Measurements from ENCODE around the gene MARCKS.

Gene MARCKS

DNA sequence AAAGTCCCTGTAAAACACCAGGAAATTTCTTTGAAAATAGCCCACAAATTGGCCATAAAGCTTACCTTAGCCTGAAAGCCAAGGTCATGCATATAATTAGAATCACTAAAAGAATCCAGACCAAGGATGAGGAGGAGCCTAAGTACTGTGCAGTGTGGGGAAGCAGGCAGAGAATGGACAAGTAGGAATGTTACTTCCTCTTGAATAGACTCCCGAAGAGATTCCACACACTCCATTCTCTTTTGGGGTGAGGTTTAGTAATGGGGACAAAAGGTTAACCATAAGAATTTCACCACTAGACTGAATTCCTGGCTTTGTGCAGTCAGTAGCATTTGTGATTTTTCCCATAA is 27.5 kb upstream of the MARCKS start:
- TF ChIP-seq ZNF623 (tag by site-specific recombination; IDR thresholded peaks at IDR 0.05) (no peak), ZNF426 (tag by site-specific recombination; IDR thresholded peaks at IDR 0.05) (no peak), ZNF404 (tag by site-specific recombination; IDR thresholded peaks at IDR 0.05) (no peak), ZNF707 (tag by site-specific recombination; IDR thresholded peaks at IDR 0.05) (no peak)
- TF ChIP-seq, protein P1, sequence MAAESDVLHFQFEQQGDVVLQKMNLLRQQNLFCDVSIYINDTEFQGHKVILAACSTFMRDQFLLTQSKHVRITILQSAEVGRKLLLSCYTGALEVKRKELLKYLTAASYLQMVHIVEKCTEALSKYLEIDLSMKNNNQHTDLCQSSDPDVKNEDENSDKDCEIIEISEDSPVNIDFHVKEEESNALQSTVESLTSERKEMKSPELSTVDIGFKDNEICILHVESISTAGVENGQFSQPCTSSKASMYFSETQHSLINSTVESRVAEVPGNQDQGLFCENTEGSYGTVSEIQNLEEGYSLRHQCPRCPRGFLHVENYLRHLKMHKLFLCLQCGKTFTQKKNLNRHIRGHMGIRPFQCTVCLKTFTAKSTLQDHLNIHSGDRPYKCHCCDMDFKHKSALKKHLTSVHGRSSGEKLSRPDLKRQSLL (tag by site-specific recombination; IDR thresholded peaks at IDR 0.05): no peak
- H3K4me3 ChIP-seq (ENCODE audit: low read depth, low read length): no peak overlapping the region
- ChIA-PET POLR2A (no interaction called here), CTCF (interaction anchor here (0.7 kb wide), 1 partner anchor 111 kb away, joined by 3 read pairs; no protein-coding TSS in a partner anchor)
- no peaks in the 10 kb centered on the region for H3K9me3 ChIP-seq (ENCODE audit: control insufficient read depth, insufficient read depth, low read depth, low read length)
- no peaks in the 10 kb centered on the region for H3K36me3 ChIP-seq (ENCODE audit: control insufficient read depth in 2 of 2, insufficient read depth in 1 of 2, low read length in 2 of 2)
- no peak overlapping the region for H3K27ac ChIP-seq (ENCODE audit: extremely low read depth, low read depth, low read length)
- H3K4me1 ChIP-seq (ENCODE audit: control insufficient read depth, insufficient read depth, low read length): no peaks in the 10 kb centered on the region

- no peaks in the 10 kb centered on the region for H3K4me1 ChIP-seq (ENCODE audit: control insufficient read depth, insufficient read depth, low read length)
- no peaks in the 10 kb centered on the region for H3K36me3 ChIP-seq (ENCODE audit: control insufficient read depth in 2 of 2, insufficient read depth in 1 of 2, low read length in 2 of 2)
- no peak overlapping the region for H3K4me3 ChIP-seq (ENCODE audit: low read depth, low read length)
- TF ChIP-seq ZNF529 (tag by site-specific recombination; IDR thresholded peaks at IDR 0.05; ENCODE audit: insufficient replicate concordance): no peak
- peak; percentile 51; the same call in 1 of the 2 replicates for TF ChIP-seq ZNF677 (tag by site-specific recombination; IDR thresholded peaks at IDR 0.05)
- POLR2A ChIA-PET: no interaction called here
- CTCF ChIA-PET: no interaction called here
- no peak overlapping the region for H3K27ac ChIP-seq (ENCODE audit: extremely low read depth, low read depth, low read length)
- H3K9me3 ChIP-seq (ENCODE audit: control insufficient read depth, insufficient read depth, low read depth, low read length): no peaks in the 10 kb centered on the region
These were observed 27.0 kb upstream of the MARCKS start for GRCh38 chr6:113830140-113830539.

GRCh38 chr6:113833537-113833936 is 23.6 kb upstream of the MARCKS start:
- H3K9me3 ChIP-seq (ENCODE audit: control insufficient read depth, insufficient read depth, low read depth, low read length): no peaks in the 10 kb centered on the region
- H3K36me3 ChIP-seq (ENCODE audit: control insufficient read depth in 2 of 2, insufficient read depth in 1 of 2, low read length in 2 of 2): no peaks in the 10 kb centered on the region
- no peaks in the 10 kb centered on the region for H3K4me1 ChIP-seq (ENCODE audit: control insufficient read depth, insufficient read depth, low read length)
- ChIA-PET CTCF (no interaction called here), POLR2A (no interaction called here)
- no peak for TF ChIP-seq ZNF747 (tag by site-specific recombination; IDR thresholded peaks at IDR 0.05)
- TF ChIP-seq SP3 (tag by site-specific recombination; IDR thresholded peaks at IDR 0.05): no peak
- TF ChIP-seq ZNF837 (tag by site-specific recombination; IDR thresholded peaks at IDR 0.05): no peak
- TF ChIP-seq ZNF654 (tag by site-specific recombination; IDR thresholded peaks at IDR 0.05; ENCODE audit: low read depth): no peak
- no peak for TF ChIP-seq ZNF433 (tag by site-specific recombination; IDR thresholded peaks at IDR 0.05; ENCODE audit: low read depth)
- TF ChIP-seq ZNF510 (tag by site-specific recombination; IDR thresholded peaks at IDR 0.05; ENCODE audit: insufficient replicate concordance): no peak
- TF ChIP-seq SETDB1 (IDR thresholded peaks at IDR 0.05; ENCODE audit: insufficient read length, low read length): no peak
- TF ChIP-seq ZNF146 (tag by site-specific recombination; IDR thresholded peaks at IDR 0.05): no peak
- no peak for TF ChIP-seq ZNF548 (tag by site-specific recombination; IDR thresholded peaks at IDR 0.05)
- no peak for TF ChIP-seq ZNF23 (tag by site-specific recombination; IDR thresholded peaks at IDR 0.05; ENCODE audit: borderline replicate concordance)
- TF ChIP-seq KLF7 (tag by site-specific recombination; IDR thresholded peaks at IDR 0.05; ENCODE audit: borderline replicate concordance): no peak
- TF ChIP-seq ZNF707 (tag by site-specific recombination; IDR thresholded peaks at IDR 0.05): no peak
- TF ChIP-seq WT1 (tag by site-specific recombination; IDR thresholded peaks at IDR 0.05): no peak
- no peak for TF ChIP-seq ZNF26 (tag by site-specific recombination; IDR thresholded peaks at IDR 0.05)
- no peak for TF ChIP-seq ZNF792 (tag by site-specific recombination; IDR thresholded peaks at IDR 0.05)
- H3K27ac ChIP-seq (ENCODE audit: extremely low read depth, low read depth, low read length): no peak overlapping the region
- no peak overlapping the region for H3K4me3 ChIP-seq (ENCODE audit: low read depth, low read length)
